ENCODE results near the gene BMP8B.

DNA sequence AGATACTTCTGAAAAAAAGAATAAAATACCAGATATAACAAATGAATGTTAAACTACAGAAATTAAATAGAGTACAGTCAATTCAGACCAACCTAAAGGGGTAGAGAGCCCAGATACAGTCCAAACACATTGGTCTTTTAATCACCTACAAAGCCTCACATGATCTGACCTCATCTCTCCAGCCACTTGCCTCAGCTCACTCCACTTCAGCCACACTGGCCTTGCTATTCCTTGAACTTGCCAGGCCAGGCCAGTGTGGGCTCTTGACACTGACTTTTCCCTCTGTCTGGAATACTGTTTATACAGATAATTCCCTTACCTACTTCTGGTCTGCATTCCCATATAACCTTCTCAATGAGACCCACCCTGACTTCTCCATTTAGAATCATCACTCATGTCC is 67.0 kb downstream of the BMP8B start:
- TF ChIP-seq, protein P1, sequence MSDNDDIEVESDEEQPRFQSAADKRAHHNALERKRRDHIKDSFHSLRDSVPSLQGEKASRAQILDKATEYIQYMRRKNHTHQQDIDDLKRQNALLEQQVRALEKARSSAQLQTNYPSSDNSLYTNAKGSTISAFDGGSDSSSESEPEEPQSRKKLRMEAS (IDR thresholded peaks at IDR 0.05; ENCODE audit: low read depth), result no peak
- TF ChIP-seq, protein P2, sequence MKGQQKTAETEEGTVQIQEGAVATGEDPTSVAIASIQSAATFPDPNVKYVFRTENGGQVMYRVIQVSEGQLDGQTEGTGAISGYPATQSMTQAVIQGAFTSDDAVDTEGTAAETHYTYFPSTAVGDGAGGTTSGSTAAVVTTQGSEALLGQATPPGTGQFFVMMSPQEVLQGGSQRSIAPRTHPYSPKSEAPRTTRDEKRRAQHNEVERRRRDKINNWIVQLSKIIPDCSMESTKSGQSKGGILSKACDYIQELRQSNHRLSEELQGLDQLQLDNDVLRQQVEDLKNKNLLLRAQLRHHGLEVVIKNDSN (IDR thresholded peaks at IDR 0.05; ENCODE audit: borderline replicate concordance, low read depth), result no peak
- TF ChIP-seq, protein P3, sequence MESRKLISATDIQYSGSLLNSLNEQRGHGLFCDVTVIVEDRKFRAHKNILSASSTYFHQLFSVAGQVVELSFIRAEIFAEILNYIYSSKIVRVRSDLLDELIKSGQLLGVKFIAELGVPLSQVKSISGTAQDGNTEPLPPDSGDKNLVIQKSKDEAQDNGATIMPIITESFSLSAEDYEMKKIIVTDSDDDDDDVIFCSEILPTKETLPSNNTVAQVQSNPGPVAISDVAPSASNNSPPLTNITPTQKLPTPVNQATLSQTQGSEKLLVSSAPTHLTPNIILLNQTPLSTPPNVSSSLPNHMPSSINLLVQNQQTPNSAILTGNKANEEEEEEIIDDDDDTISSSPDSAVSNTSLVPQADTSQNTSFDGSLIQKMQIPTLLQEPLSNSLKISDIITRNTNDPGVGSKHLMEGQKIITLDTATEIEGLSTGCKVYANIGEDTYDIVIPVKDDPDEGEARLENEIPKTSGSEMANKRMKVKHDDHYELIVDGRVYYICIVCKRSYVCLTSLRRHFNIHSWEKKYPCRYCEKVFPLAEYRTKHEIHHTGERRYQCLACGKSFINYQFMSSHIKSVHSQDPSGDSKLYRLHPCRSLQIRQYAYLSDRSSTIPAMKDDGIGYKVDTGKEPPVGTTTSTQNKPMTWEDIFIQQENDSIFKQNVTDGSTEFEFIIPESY (IDR thresholded peaks at IDR 0.05; ENCODE audit: borderline replicate concordance, low read depth), result no peak
- TF ChIP-seq, protein P4, sequence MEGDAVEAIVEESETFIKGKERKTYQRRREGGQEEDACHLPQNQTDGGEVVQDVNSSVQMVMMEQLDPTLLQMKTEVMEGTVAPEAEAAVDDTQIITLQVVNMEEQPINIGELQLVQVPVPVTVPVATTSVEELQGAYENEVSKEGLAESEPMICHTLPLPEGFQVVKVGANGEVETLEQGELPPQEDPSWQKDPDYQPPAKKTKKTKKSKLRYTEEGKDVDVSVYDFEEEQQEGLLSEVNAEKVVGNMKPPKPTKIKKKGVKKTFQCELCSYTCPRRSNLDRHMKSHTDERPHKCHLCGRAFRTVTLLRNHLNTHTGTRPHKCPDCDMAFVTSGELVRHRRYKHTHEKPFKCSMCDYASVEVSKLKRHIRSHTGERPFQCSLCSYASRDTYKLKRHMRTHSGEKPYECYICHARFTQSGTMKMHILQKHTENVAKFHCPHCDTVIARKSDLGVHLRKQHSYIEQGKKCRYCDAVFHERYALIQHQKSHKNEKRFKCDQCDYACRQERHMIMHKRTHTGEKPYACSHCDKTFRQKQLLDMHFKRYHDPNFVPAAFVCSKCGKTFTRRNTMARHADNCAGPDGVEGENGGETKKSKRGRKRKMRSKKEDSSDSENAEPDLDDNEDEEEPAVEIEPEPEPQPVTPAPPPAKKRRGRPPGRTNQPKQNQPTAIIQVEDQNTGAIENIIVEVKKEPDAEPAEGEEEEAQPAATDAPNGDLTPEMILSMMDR (IDR thresholded peaks at IDR 0.05), result no peak
- TF ChIP-seq CHD2 (IDR thresholded peaks at IDR 0.05; ENCODE audit: low read length, partially characterized antibody), result no peak
- TF ChIP-seq TAF1 (IDR thresholded peaks at IDR 0.05; ENCODE audit: borderline replicate concordance, low read depth, low read length), result no peak
- no peak for TF ChIP-seq POLR2AphosphoS5 (IDR thresholded peaks at IDR 0.05; ENCODE audit: low read depth, low read length)
